HG03571 (cell line): ENCODE results near the gene ZGRF1.
"Not testable (repeated sequence)": the region's sequence is repeated elsewhere in the genome, so short reads cannot be mapped to it uniquely, and the experiment has no call there.

Experiments used
- ATAC-seq: cut with Tn5 transposase; IDR thresholded peaks from one replicate; pipeline ENCODE4 v1.9.1; 2021; ENCODE audit not compliant: unreplicated experiment

ZGRF1 gene

GRCh38 chr4:112554271-112554670 is 82.4 kb downstream of the ZGRF1 start:
- not testable (repeated sequence) for ATAC-seq

- no peak for ATAC-seq
Measured at GRCh38 chr4:112552668-112553067, 84.0 kb downstream of the ZGRF1 start.

GRCh38 chr4:112550728-112551127 is 86.0 kb downstream of the ZGRF1 start:
- ATAC-seq = no peak

GRCh38 chr4:112546476-112546875 is 90.2 kb downstream of the ZGRF1 start:
- no peak for ATAC-seq

GRCh38 chr4:112545346-112545745 is 91.4 kb downstream of the ZGRF1 start:
- ATAC-seq = no peak

- ATAC-seq = no peak
Measured at GRCh38 chr4:112540695-112541094, 96.0 kb downstream of the ZGRF1 start.

GRCh38 chr4:112536123-112536522 is 100.6 kb downstream of the ZGRF1 start:
- ATAC-seq = no peak

- no peak for ATAC-seq
Measured at GRCh38 chr4:112532267-112532666, 104.4 kb downstream of the ZGRF1 start.

GRCh38 chr4:112531146-112531545 is 105.6 kb downstream of the ZGRF1 start:
- ATAC-seq = no peak

GRCh38 chr4:112526061-112526460 is 110.6 kb downstream of the ZGRF1 start:
- ATAC-seq = no peak

- peak; percentile 89 for ATAC-seq
Measured at GRCh38 chr4:112523764-112524505, 112.8 kb downstream of the ZGRF1 start.

GRCh38 chr4:112523008-112523721 is 113.5 kb downstream of the ZGRF1 start:
- peak; percentile 41 for ATAC-seq

GRCh38 chr4:112522431-112522830 is 114.3 kb downstream of the ZGRF1 start:
- not testable (repeated sequence) for ATAC-seq

- ATAC-seq = no peak
Measured at GRCh38 chr4:112521123-112522023, 115.3 kb downstream of the ZGRF1 start.

- ATAC-seq = no peak
Measured at GRCh38 chr4:112520598-112521122, 116.0 kb downstream of the ZGRF1 start.

- ATAC-seq = no peak
Measured at GRCh38 chr4:112519689-112520597, 116.8 kb downstream of the ZGRF1 start.

- ATAC-seq = no peak
Measured at GRCh38 chr4:112518675-112519074, 118.0 kb downstream of the ZGRF1 start.

- ATAC-seq = no peak
Measured at GRCh38 chr4:112517911-112518310, 118.8 kb downstream of the ZGRF1 start.

- ATAC-seq = peak; percentile 33
Measured at GRCh38 chr4:112517067-112517634, 119.6 kb downstream of the ZGRF1 start.
